Hematopoietic multipotent progenitor cell treated with erythropoietin and hydrocortisone succinate and interleukin-3 and kit ligand, for 15 days (in vitro differentiated cells): ENCODE results near the gene EIF4E3.
A peak's percentile ranks its signal among the peaks of the same experiment; 100 is the strongest.

ENCODE experiments used
- DNase-seq: peaks from one replicate; pipeline ENCODE4 v3.0.0-alpha.2; 2015; ENCODE audit warnings: low spot score

EIF4E3 gene

GRCh38 chr3:71723452-71724170 is 1.6 kb downstream of the EIF4E3 start:
- no peak for DNase-seq

GRCh38 chr3:71722693-71723092 is 2.5 kb downstream of the EIF4E3 start:
- no peak for DNase-seq

GRCh38 chr3:71721651-71722157 is 3.5 kb downstream of the EIF4E3 start:
- no peak for DNase-seq

GRCh38 chr3:71721002-71721401 is 4.2 kb downstream of the EIF4E3 start:
- no peak for DNase-seq

GRCh38 chr3:71718072-71718471 is 7.1 kb downstream of the EIF4E3 start:
- no peak for DNase-seq

GRCh38 chr3:71714595-71714994 is 10.6 kb downstream of the EIF4E3 start:
- DNase-seq: no peak

- no peak for DNase-seq
Observed at GRCh38 chr3:71713041-71713440, 12.2 kb downstream of the EIF4E3 start.

GRCh38 chr3:71710906-71711494 is 14.2 kb downstream of the EIF4E3 start:
- peak; percentile 15 for DNase-seq

- no peak for DNase-seq
Observed at GRCh38 chr3:71709908-71710511, 15.2 kb downstream of the EIF4E3 start.

GRCh38 chr3:71708476-71709105 is 16.6 kb downstream of the EIF4E3 start:
- no peak for DNase-seq

GRCh38 chr3:71707595-71707994 is 17.6 kb downstream of the EIF4E3 start:
- DNase-seq: no peak

GRCh38 chr3:71705681-71706080 is 19.5 kb downstream of the EIF4E3 start:
- no peak for DNase-seq

- no peak for DNase-seq
Observed at GRCh38 chr3:71704915-71705314, 20.3 kb downstream of the EIF4E3 start.

GRCh38 chr3:71703797-71704196 is 21.4 kb downstream of the EIF4E3 start:
- no peak for DNase-seq

- DNase-seq: no peak
Observed at GRCh38 chr3:71702131-71703024, 22.8 kb downstream of the EIF4E3 start.

- no peak for DNase-seq
Observed at GRCh38 chr3:71701251-71701762, 23.9 kb downstream of the EIF4E3 start.

GRCh38 chr3:71695000-71695482 is 30.2 kb downstream of the EIF4E3 start:
- no peak for DNase-seq

GRCh38 chr3:71694358-71694999 is 30.7 kb downstream of the EIF4E3 start:
- DNase-seq: no peak

- no peak for DNase-seq
Observed at GRCh38 chr3:71693641-71694040, 31.6 kb downstream of the EIF4E3 start.

- DNase-seq: no peak
Observed at GRCh38 chr3:71692139-71692538, 33.1 kb downstream of the EIF4E3 start.

- DNase-seq: no peak
Observed at GRCh38 chr3:71690341-71690841, 34.8 kb downstream of the EIF4E3 start.
